ENCODE results near the gene ZFP82. TPM values are rescaled to one million over a fixed set of nuclear protein-coding genes. Genes with fewer than 3 reads are reported as not detected.

Gene ZFP82
- total RNA-seq, 4 donors from 2014 or later = 0.10 to 0.98 (median 0.92) TPM

DNA sequence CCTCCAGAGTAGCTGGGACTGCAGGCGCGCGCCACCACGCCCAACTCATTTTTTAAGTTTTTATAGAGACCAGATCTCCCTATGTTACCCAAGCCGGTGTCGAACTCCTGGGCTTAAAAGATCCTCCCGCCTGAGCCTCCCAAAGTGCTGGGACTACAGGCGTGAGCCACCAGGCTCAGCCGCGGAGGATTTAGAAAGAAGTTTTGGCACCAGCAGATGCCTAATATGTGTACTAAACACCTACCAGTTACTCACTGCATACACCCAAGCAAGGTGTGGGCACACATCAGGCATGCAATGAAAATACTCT is 39.0 kb downstream of the ZFP82 start:
- no peak for ATAC-seq

DNA sequence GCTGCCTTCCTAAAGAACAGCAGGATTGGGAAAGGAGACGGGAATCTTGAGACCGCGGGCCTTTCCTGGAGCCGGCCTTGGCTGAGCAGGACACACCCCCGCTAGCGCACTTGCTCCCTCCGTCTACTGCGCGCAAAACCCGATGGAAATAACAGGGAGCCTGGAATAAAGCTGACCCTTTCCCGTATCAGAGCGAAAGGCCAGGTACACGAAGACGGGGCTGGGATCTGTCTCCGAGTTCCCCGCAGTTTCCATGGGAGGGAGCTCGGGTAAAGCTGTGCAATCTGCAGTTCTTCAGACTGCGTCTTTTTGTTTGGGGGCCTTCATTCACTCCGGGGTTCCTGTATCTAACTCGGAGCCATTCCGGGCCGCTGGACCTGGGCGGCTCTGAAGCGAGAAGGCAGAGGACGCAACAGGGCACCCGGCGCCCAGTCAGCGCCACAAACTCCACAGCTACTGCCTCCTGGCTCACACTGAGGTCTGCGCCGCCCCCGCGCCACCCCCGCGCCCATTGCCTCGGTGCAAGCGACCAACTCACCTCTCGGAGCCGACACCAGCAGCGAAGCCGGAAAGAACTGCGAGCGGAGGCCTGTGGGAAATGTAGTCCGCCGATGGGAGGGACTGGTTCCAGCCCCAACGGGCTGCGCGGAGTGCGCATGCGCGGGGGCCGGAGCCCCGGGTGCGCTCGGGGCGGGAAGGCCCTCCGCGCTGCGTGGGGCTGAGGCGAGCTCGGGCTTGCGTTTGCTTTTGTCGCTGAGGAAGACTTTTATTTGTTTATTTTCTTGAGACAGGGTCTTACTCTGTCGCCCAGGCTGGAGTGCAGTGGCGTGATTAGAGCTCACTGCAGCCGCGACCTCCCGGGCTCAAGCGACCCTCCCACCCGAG is 39.6 kb downstream of the ZFP82 start, which contains the start of gene ZFP14:
Gene ZFP14 (minus strand): TSS at position 577 of the 885 bp plus-strand sequence. CDS start 11,309 bp downstream, outside the sequence.
- H3K27ac ChIP-seq = peak within 1 kb of the TSS; percentile 72 to 84 (median 78)
- intact Hi-C loops (cut with DNase I; ENCODE audit: low total_unique reads) = loop anchor here (1.0 to 5.0 kb wide), 3 partner anchors 110 to 288 kb away; partner anchors contain the start of genes ZNF461, ZNF529 and ZNF566
- H3K4me1 ChIP-seq = peaks cover 11 to 17% of the 10 kb centered on the region in 2 donors
- ATAC-seq = peak; percentile 99
- peak; percentile 84 to 87 for DNase-seq
- no peaks in the 10 kb centered on the region for H3K9me3 ChIP-seq
- in situ Hi-C loops (cut with MboI; ENCODE audit: low sequenced_read_pairs in 4 of 4) = no loop called here
- H3K36me3 ChIP-seq = no peaks in the 10 kb centered on the region
- no peaks in the 10 kb centered on the region for H3K27me3 ChIP-seq
- TF ChIP-seq, protein P1, sequence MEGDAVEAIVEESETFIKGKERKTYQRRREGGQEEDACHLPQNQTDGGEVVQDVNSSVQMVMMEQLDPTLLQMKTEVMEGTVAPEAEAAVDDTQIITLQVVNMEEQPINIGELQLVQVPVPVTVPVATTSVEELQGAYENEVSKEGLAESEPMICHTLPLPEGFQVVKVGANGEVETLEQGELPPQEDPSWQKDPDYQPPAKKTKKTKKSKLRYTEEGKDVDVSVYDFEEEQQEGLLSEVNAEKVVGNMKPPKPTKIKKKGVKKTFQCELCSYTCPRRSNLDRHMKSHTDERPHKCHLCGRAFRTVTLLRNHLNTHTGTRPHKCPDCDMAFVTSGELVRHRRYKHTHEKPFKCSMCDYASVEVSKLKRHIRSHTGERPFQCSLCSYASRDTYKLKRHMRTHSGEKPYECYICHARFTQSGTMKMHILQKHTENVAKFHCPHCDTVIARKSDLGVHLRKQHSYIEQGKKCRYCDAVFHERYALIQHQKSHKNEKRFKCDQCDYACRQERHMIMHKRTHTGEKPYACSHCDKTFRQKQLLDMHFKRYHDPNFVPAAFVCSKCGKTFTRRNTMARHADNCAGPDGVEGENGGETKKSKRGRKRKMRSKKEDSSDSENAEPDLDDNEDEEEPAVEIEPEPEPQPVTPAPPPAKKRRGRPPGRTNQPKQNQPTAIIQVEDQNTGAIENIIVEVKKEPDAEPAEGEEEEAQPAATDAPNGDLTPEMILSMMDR (IDR thresholded peaks at IDR 0.05 in 4 of 5, conservative IDR thresholded peaks at IDR 0.05 in 1 of 5) = peak in 1 of 5 experiments; percentile 9
- TF ChIP-seq POLR2A (IDR thresholded peaks at IDR 0.05) = peak; percentile 39 to 53
- peak within 1 kb of the TSS; percentile 67 to 93 (median 84) for H3K4me3 ChIP-seq

More for the DNA sequence above, 39.0 kb downstream of the ZFP82 start:
- H3K4me3 ChIP-seq = peak overlapping the region; percentile 67 to 93 (median 84)
- DNase-seq = no peak
- TF ChIP-seq, protein P1 (IDR thresholded peaks at IDR 0.05 in 4 of 5, conservative IDR thresholded peaks at IDR 0.05 in 1 of 5) = no peak
- TF ChIP-seq POLR2A (IDR thresholded peaks at IDR 0.05) = no peak
- H3K4me1 ChIP-seq = peaks cover 11 to 17% of the 10 kb centered on the region in 2 donors
- no peaks in the 10 kb centered on the region for H3K9me3 ChIP-seq
- no peaks in the 10 kb centered on the region for H3K27me3 ChIP-seq
- in situ Hi-C loops (cut with MboI; ENCODE audit: low sequenced_read_pairs in 4 of 4) = no loop called here
- intact Hi-C loops (cut with DNase I; ENCODE audit: low total_unique reads) = loop anchor here (1.0 to 5.0 kb wide), 3 partner anchors 110 to 288 kb away; partner anchors contain the start of genes ZNF461, ZNF529 and ZNF566
- H3K36me3 ChIP-seq = no peaks in the 10 kb centered on the region
- H3K27ac ChIP-seq = peak overlapping the region; percentile 72 to 84 (median 78)

DNA sequence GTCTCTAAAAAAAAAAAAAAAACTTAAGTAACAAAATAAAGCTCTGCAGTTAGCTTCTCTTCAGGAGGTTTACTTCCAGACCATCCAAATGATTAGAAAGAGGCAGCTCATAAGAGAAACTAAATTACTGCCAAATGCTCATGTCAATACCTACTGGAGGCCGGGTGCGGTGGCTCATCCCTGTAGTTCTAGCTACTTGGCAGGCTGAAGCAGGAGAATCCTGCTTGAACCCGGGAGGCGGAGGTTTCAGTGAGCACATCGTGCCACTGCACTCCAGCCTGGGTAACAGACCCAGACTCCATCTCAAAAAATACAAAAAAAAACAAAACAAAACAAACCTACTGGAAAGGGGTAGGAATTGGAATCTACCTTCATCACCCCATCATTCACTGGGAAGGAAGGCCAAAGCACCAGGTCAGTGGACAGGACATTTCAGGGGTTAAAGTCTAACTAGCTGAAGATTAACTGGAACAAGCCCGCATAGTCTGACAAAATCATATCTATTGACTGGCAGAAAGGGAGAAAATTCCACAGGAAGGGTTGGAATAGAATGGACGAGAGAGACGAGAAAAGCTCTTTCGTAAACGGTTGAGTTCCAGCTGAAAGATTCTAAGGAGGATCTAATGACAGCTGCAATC is 40.8 kb downstream of the ZFP82 start:
- no peak for ATAC-seq
- no peak for DNase-seq
- intact Hi-C loops (cut with DNase I; ENCODE audit: low total_unique reads) (loop anchor here (5.0 kb wide), 2 partner anchors 195 to 290 kb away; partner anchors contain the start of genes ZNF461 and ZNF529), in situ Hi-C loops (cut with MboI; ENCODE audit: low sequenced_read_pairs in 4 of 4) (no loop called here)
- H3K9me3 ChIP-seq = no peaks in the 10 kb centered on the region
- no peak for TF ChIP-seq POLR2A (IDR thresholded peaks at IDR 0.05)
- TF ChIP-seq, protein P1 (IDR thresholded peaks at IDR 0.05 in 4 of 5, conservative IDR thresholded peaks at IDR 0.05 in 1 of 5) = no peak
- H3K27ac ChIP-seq = peak overlapping the region in 2 of 4 donors; percentile 75 to 81
- H3K4me3 ChIP-seq = peak overlapping the region in 2 of 4 donors; percentile 67 to 93
- H3K27me3 ChIP-seq = no peaks in the 10 kb centered on the region
- H3K36me3 ChIP-seq = no peaks in the 10 kb centered on the region
- H3K4me1 ChIP-seq = peaks cover 11 to 17% of the 10 kb centered on the region in 2 donors

DNA sequence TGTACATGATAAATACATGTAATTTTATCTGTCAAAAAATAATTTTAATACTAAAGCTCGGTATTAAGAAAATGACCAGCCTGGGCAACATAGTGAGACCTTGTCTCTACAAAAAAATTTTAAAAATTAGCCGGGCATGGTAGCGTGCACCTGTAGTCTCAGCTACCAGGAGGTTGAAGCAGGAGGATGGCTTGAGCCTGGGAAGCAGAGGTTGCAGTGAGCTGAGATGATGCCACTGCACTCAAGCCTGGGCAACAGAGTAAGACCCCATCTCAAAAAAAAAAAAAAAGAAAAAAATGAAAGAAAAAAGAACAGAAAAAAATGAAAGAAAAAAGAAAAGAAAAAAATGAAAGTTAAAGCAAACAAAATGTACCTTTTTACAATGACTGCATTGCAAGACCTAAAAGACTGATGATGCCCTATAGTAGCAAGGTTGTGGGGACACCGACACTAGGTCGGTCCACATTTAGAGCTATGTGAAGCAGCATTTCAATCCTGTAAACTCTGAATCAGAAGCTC is 44.7 kb downstream of the ZFP82 start:
- in situ Hi-C loops (cut with MboI; ENCODE audit: low sequenced_read_pairs in 4 of 4) (loop anchor here in 1 of 4 donors (25.0 kb wide), 1 partner anchor 136 kb away; no protein-coding TSS in a partner anchor), intact Hi-C loops (cut with DNase I; ENCODE audit: low total_unique reads) (no loop called here)
- H3K9me3 ChIP-seq = no peaks in the 10 kb centered on the region
- ATAC-seq (no peak), DNase-seq (no peak)
- TF ChIP-seq, protein P1 (IDR thresholded peaks at IDR 0.05 in 4 of 5, conservative IDR thresholded peaks at IDR 0.05 in 1 of 5) = no peak
- TF ChIP-seq POLR2A (IDR thresholded peaks at IDR 0.05) = no peak
- H3K36me3 ChIP-seq = no peaks in the 10 kb centered on the region
- no peak overlapping the region for H3K4me3 ChIP-seq
- no peak overlapping the region for H3K27ac ChIP-seq
- H3K4me1 ChIP-seq = peaks cover 7 to 12% of the 10 kb centered on the region in 2 donors
- no peaks in the 10 kb centered on the region for H3K27me3 ChIP-seq

All from gastrocnemius medialis (tissue), 4 donors.